Raji (cell line): ENCODE results near the gene GRIN2C.

Source experiments
- POLR2A ChIP-seq: IDR thresholded peaks from 2 replicates; pipeline ENCODE4 v1.6.1; 2011; ENCODE audit warnings: low read depth, low read length, control low read depth; ENCODE audit not compliant: insufficient read depth

Gene GRIN2C

GRCh38 chr17:74871356-74872076, 11.8 kb upstream of the GRIN2C start:
- TF ChIP-seq POLR2A: no peak

GRCh38 chr17:74870512-74870911, 10.8 kb upstream of the GRIN2C start:
- TF ChIP-seq POLR2A: no peak

GRCh38 chr17:74868908-74869255, 9.2 kb upstream of the GRIN2C start:
- no peak for TF ChIP-seq POLR2A

GRCh38 chr17:74868251-74868907, 8.7 kb upstream of the GRIN2C start:
- no peak for TF ChIP-seq POLR2A

GRCh38 chr17:74866198-74866835, 6.6 kb upstream of the GRIN2C start:
- TF ChIP-seq POLR2A: no peak

GRCh38 chr17:74865504-74866197, 6.0 kb upstream of the GRIN2C start:
- no peak for TF ChIP-seq POLR2A

- no peak for TF ChIP-seq POLR2A
These were observed 5.2 kb upstream of the GRIN2C start for GRCh38 chr17:74864866-74865395.

- TF ChIP-seq POLR2A: no peak
These were observed 4.7 kb upstream of the GRIN2C start for GRCh38 chr17:74864297-74864865.

- no peak for TF ChIP-seq POLR2A
These were observed 4.0 kb upstream of the GRIN2C start for GRCh38 chr17:74863420-74864296.

GRCh38 chr17:74862919-74863318, 3.2 kb upstream of the GRIN2C start:
- TF ChIP-seq POLR2A: no peak

GRCh38 chr17:74862108-74862901, 2.6 kb upstream of the GRIN2C start:
- no peak for TF ChIP-seq POLR2A

GRCh38 chr17:74861662-74862107, 2.0 kb upstream of the GRIN2C start:
- no peak for TF ChIP-seq POLR2A
